DND-41 (cell line): Measurements from ENCODE around the gene TBC1D5.

Experiments used
- CTCF ChIP-seq: IDR thresholded peaks from 2 replicates; pipeline ENCODE4 v1.5.1; 2012; ENCODE audit warnings: borderline replicate concordance, low read length, moderate library complexity, mild to moderate bottlenecking; ENCODE audit not compliant: poor library complexity, severe bottlenecking; ENCODE audit errors: extremely low read depth
- EZH2 ChIP-seq: IDR thresholded peaks from 3 replicates; pipeline ENCODE4 v1.6.1; 2012; ENCODE audit warnings: borderline replicate concordance, low read depth, mild to moderate bottlenecking, moderate library complexity, low read length, inconsistent platforms; ENCODE audit not compliant: severe bottlenecking

DNA sequence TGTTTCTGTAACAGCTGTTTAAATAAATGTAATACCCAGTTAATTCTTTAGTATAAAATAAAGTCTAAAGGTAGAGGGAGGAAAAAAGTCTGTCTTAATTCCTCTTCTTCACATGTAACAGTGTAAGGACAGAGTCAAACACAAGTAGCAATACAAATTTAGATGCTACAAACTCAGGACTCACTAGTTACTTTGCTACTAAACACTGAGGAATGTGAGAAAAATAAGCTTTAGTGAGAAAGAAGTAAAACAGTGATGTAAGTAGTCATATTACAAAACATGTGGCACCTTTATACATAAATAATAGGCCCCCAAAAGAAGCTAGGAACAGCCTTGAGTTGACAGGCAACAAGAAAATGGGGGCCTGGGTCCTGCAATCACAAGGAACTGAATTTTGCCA lies 113.0 kb downstream of the TBC1D5 start:
- TF ChIP-seq EZH2 = no peak
- no peak for TF ChIP-seq CTCF
